HepG2 (cell line): ENCODE data around the gene NAGS. TPM values are rescaled to one million over a fixed set of nuclear protein-coding genes. Genes with fewer than 3 reads are reported as not detected.
"Not testable (repeated sequence)": the region's sequence is repeated elsewhere in the genome, so short reads cannot be mapped to it uniquely, and the experiment has no call there.

ENCODE experiments used
- ATAC-seq: fragments of 200-7000 bp; cut with Tn5 transposase; 3 replicates; pipeline ENCODE4 v1.9.1; 2020; ENCODE audit warnings: mild to moderate bottlenecking, moderate library complexity
- BruUV-seq: library from RNA; stranded (reverse); fragments of 400-500 nt; replicated peaks from 2 replicates; lab custom pipeline; 2021; lab: Mats Ljungman, UMichigan
- CTCF ChIA-PET: fragments of 300-600 bp; formaldehyde crosslinking; extraction: SDS; loops from one replicate; lab custom pipeline; 2021; ENCODE audit warnings: low total read pairs, inconsistent platforms, low intra/inter-chr PET ratio; lab: Yijun Ruan, JAX
- POLR2A ChIA-PET: fragments of 350-600 bp; sonication (Branson Sonifier 250); formaldehyde crosslinking; loops from one replicate; lab custom pipeline; 2020; ENCODE audit warnings: antibody characterized with exemption, inconsistent platforms; lab: Yijun Ruan, JAX
- DNase-seq: peaks from one replicate; pipeline ENCODE4 v3.0.0-alpha.2; 2015; ENCODE audit warnings: low spot score
- FAIRE-seq: peaks from 3 replicates; lab custom pipeline; 2011; peaks lifted over from hg19 to GRCh38; lab: Jason Lieb, UNC
- H2AFZ ChIP-seq: one replicate; pipeline ENCODE4 v1.6.1; 2011; ENCODE audit warnings: low read length, inconsistent platforms
- H3K27ac ChIP-seq: fragments of 300-600 bp; 3 replicates; pipeline ENCODE4 v1.8.0; 2011; ENCODE audit warnings: mixed run types, mild to moderate bottlenecking, mixed read lengths, low read length, inconsistent platforms; ENCODE audit not compliant: insufficient read depth; ENCODE audit errors: extremely low read length
- H3K27me3 ChIP-seq, 2 experiments: fragments of 200-600 bp in 1 of 2; 2 replicates in 1 of 2; 3 replicates in 1 of 2; pipeline versions ENCODE4 v1.6.0 to v1.8.0; 2011; ENCODE audit warnings: low read length in 2 of 2, mild to moderate bottlenecking in 2 of 2, moderate library complexity in 2 of 2, inconsistent platforms in 1 of 2; ENCODE audit not compliant: insufficient read depth in 2 of 2, control insufficient read depth in 1 of 2
- H3K36me3 ChIP-seq, 2 experiments: fragments of 200-600 bp in 1 of 2; replicated peaks in 1 of 2; 2 replicates in 1 of 2; 3 replicates in 1 of 2; pipeline versions ENCODE4 v1.5.1 to v1.8.0; 2011; ENCODE audit warnings: low read length in 2 of 2, inconsistent platforms in 1 of 2; ENCODE audit not compliant: insufficient read depth in 2 of 2, control insufficient read depth in 1 of 2
- H3K4me1 ChIP-seq: 2 replicates; pipeline ENCODE4 v1.5.1; 2012; ENCODE audit warnings: low read length, inconsistent platforms; ENCODE audit not compliant: insufficient read depth
- H3K4me2 ChIP-seq: 2 replicates; pipeline ENCODE4 v1.6.0; 2011; ENCODE audit warnings: low read depth, low read length, inconsistent platforms
- H3K4me3 ChIP-seq, 3 experiments: fragments of 200-600 bp in 1 of 3; sonication (generic), shearing (Covaris generic) in 1 of 3; replicated peaks in 1 of 3; 2 replicates each; pipeline ENCODE4 v1.5.1; 2011 to 2016; ENCODE audit warnings: low read length in 3 of 3, inconsistent platforms in 2 of 3, low read depth in 2 of 3, mild to moderate bottlenecking in 2 of 3, control low read depth in 1 of 3, mixed read lengths in 1 of 3; ENCODE audit not compliant: insufficient read depth in 1 of 3
- H3K79me2 ChIP-seq: one replicate; pipeline ENCODE4 v1.6.1; 2011; ENCODE audit warnings: low read length, inconsistent platforms; ENCODE audit not compliant: insufficient read depth
- H3K9ac ChIP-seq: 2 replicates; pipeline ENCODE4 v1.6.0; 2011; ENCODE audit warnings: mild to moderate bottlenecking, low read depth, low read length, inconsistent platforms; ENCODE audit not compliant: insufficient read depth
- H3K9me3 ChIP-seq: 2 replicates; pipeline ENCODE4 v1.5.1; 2012; ENCODE audit warnings: mild to moderate bottlenecking, low read length
- H4K20me1 ChIP-seq: 2 replicates; pipeline ENCODE4 v1.6.0; 2011; ENCODE audit warnings: inconsistent platforms, mild to moderate bottlenecking, low read length, moderate library complexity; ENCODE audit not compliant: insufficient read depth
- CENPT ChIP-seq: sonication (generic); formaldehyde crosslinking; IDR thresholded peaks from 2 replicates; pipeline ENCODE4 v1.8.0; 2022; ENCODE audit warnings: low read depth, mild to moderate bottlenecking, moderate library complexity, missing genetic modification reagents
- HOMEZ ChIP-seq: IDR thresholded peaks from 2 replicates; pipeline ENCODE4 v1.6.1; 2016; ENCODE audit warnings: low read depth
- KDM5B ChIP-seq: sonication (generic); formaldehyde crosslinking; IDR thresholded peaks from 2 replicates; pipeline ENCODE4 v1.4.0; 2020; ENCODE audit warnings: missing genetic modification reagents, mild to moderate bottlenecking, borderline replicate concordance
- KIAA2018 ChIP-seq: sonication (generic); formaldehyde crosslinking; IDR thresholded peaks from 2 replicates; pipeline ENCODE4 v1.5.0; 2020; ENCODE audit warnings: mild to moderate bottlenecking, missing genetic modification reagents, borderline replicate concordance
- ZNF20 ChIP-seq: sonication (generic); formaldehyde crosslinking; IDR thresholded peaks from 2 replicates; pipeline ENCODE4 v1.4.0; 2020; ENCODE audit warnings: mild to moderate bottlenecking, moderate library complexity, missing genetic modification reagents
- ZNF609 ChIP-seq: sonication (generic); formaldehyde crosslinking; IDR thresholded peaks from 2 replicates; pipeline ENCODE4 v1.4.0; 2020; ENCODE audit warnings: mild to moderate bottlenecking, missing genetic modification reagents, borderline replicate concordance
- ZNF749 ChIP-seq: sonication (generic); formaldehyde crosslinking; IDR thresholded peaks from 2 replicates; pipeline ENCODE4 v1.8.0; 2022; ENCODE audit warnings: mild to moderate bottlenecking, missing genetic modification reagents, moderate library complexity, borderline replicate concordance
- WGBS: methylation state at CpG from one replicate; pipeline ENCODE4 v1.1.6; 2017; ENCODE audit warnings: low lambda C conversion rate; 5-methylcytosine and 5-hydroxymethylcytosine counted together
- in situ Hi-C: cut with HindIII; loops from 2 replicates; pipeline ENCODE4 v1.10.0; 2017; ENCODE audit warnings: low pct_unique_long_range_greater_than_20kb; ENCODE audit not compliant: extremely low pct_ligation_motif_present
- intact Hi-C: fragments of 100-400 bp; cut with micrococcal nuclease; formaldehyde crosslinking; loops from one replicate; pipeline ENCODE4 v1.10.0; 2022; ENCODE audit not compliant: unreplicated experiment
- polyA plus RNA-seq, 8 experiments: library from polyadenylated mRNA; depleted of rRNA in 3 of 8; stranded (reverse) in 7 of 8; unstranded in 1 of 8; fragments of >200 nt; fragmentation: Illumina TruSeq in 4 of 8; extraction: Trizol in 4 of 8; gene quantifications; 2 replicates each; pipeline versions ENCODE4 v1.2.1 to v1.2.3, GENCODE V29; 2011 to 2016; ENCODE audit warnings: low read depth in 4 of 8, missing spikeins in 1 of 8, mixed read lengths in 1 of 8; ENCODE audit not compliant: insufficient read depth in 1 of 8
- total RNA-seq, 5 experiments: library from RNA; depleted of rRNA; stranded (reverse); fragments of >200 nt; fragmentation: Illumina TruSeq; extraction: Trizol; gene quantifications; 2 replicates each; pipeline ENCODE4 v1.2.3, GENCODE V29; 2016; ENCODE audit warnings: low read depth in 1 of 5

Gene NAGS
- total and polyA plus RNA-seq, 2 of the 13 experiments (the other 11 are each of a cell fraction or from before 2014, with no cell fraction given): 4.3 to 5.1 TPM

- TF ChIP-seq CENPT (CRISPR knock-in tag) (0 out of 2 replicates have a peak, but pooled peaks have one; percentile 2), ZNF609 (CRISPR knock-in tag) (0 out of 2 replicates have a peak, but pooled peaks have one; percentile 20), HOMEZ (CRISPR knock-in tag) (no peak), KIAA2018 (CRISPR knock-in tag) (0 out of 2 replicates have a peak, but pooled peaks have one; percentile 6), ZNF749 (CRISPR knock-in tag) (no peak), KDM5B (CRISPR knock-in tag) (0 out of 2 replicates have a peak, but pooled peaks have one; percentile 1), ZNF20 (CRISPR knock-in tag) (no peak)
Observed at GRCh38 chr17:43995150-43995471, 9.3 kb upstream of the NAGS start (continued).

GRCh38 chr17:43997180-43997579, 7.2 kb upstream of the NAGS start:
- H2AFZ ChIP-seq, BruUV-seq, H3K27ac ChIP-seq, H3K79me2 ChIP-seq, H4K20me1 ChIP-seq, POLR2A ChIA-PET, H3K9ac ChIP-seq, H3K4me2 ChIP-seq, intact Hi-C loops, FAIRE-seq, H3K4me3 ChIP-seq, ATAC-seq, H3K9me3 ChIP-seq, DNase-seq, H3K36me3 ChIP-seq, in situ Hi-C loops: not testable (repeated sequence)
- 33% methylated on average over 5 of the region's 5 CpGs for WGBS
- peaks cover 3 to 28% of the 10 kb centered on the region in 2 experiments; a peak in 4 of 5 replicates for H3K27me3 ChIP-seq
- CTCF ChIA-PET: interaction anchor here (4.6 kb wide), 1 partner anchor 54 kb away, joined by 128 read pairs; the partner anchor contains the start of gene PPY
- peaks cover 53% of the 10 kb centered on the region for H3K4me1 ChIP-seq
